ENCODE results near the gene STK31.

- no peak for TF ChIP-seq GATA3 (IDR thresholded peaks at IDR 0.05; ENCODE audit: low read depth, low read length)
- TF ChIP-seq GATA2 (IDR thresholded peaks at IDR 0.05; ENCODE audit: low read depth, low read length) = no peak
Observed at GRCh38 chr7:23873306-23873705, 163.3 kb downstream of the STK31 start.
